Right renal pelvis (tissue), 4 donors: Measurements from ENCODE around the gene RSAD2. TPM values are rescaled to one million over a fixed set of nuclear protein-coding genes. Genes with fewer than 3 reads are reported as not detected.

ENCODE experiments used
- DNase-seq, 4 donors: peaks; one replicate each; pipeline ENCODE4 v3.0.0-alpha.2; 2013; ENCODE audit warnings: low read depth in 4 of 4, low spot score in 3 of 4, missing footprints in 1 of 4
- polyA plus RNA-seq, 4 donors: library from polyadenylated mRNA; unstranded; fragments of 120-200 nt; gene quantifications; one replicate each; pipeline ENCODE4 v1.2.1, GENCODE V29; 2013; ENCODE audit not compliant: insufficient read length in 4 of 4

Gene RSAD2
- polyA plus RNA-seq, 4 donors, result 2.9 to 5.1 (median 3.6) TPM

- DNase-seq, result no peak
These were observed 63.9 kb downstream of the RSAD2 start for GRCh38 chr2:6941299-6942046.

- DNase-seq, result no peak
These were observed 65.3 kb downstream of the RSAD2 start for GRCh38 chr2:6942848-6943247.

- no peak for DNase-seq
These were observed 65.9 kb downstream of the RSAD2 start for GRCh38 chr2:6943523-6943922.

GRCh38 chr2:6943971-6944370 is 66.4 kb downstream of the RSAD2 start:
- no peak for DNase-seq

GRCh38 chr2:6944555-6944954 is 67.0 kb downstream of the RSAD2 start:
- DNase-seq, result no peak

- DNase-seq, result no peak
These were observed 67.7 kb downstream of the RSAD2 start for GRCh38 chr2:6945087-6945813.

GRCh38 chr2:6945821-6946220 is 68.2 kb downstream of the RSAD2 start:
- DNase-seq, result no peak

- DNase-seq, result no peak
These were observed 69.1 kb downstream of the RSAD2 start for GRCh38 chr2:6946722-6947121.

Other genes starting within 250 kb of the RSAD2 start
- 1 to 10 TPM; 3.3 to 5.5 (median 4.4) TPM for gene CMPK2, start 11.9 kb upstream of the RSAD2 start, polyA plus RNA-seq
- 10 to 100 TPM; 54.2 to 70.4 (median 66.3) TPM for gene RNF144A, start 39.6 kb downstream of the RSAD2 start, polyA plus RNA-seq